Muscle layer of colon (tissue), 2 donors: ENCODE measurements around the gene WFDC12.

Source experiments
- H3K27ac ChIP-seq: one replicate; pipeline ENCODE4 v1.7.0; 2013; ENCODE audit warnings: low read depth, mild to moderate bottlenecking, low read length, moderate library complexity
- H3K27me3 ChIP-seq, 2 donors: one replicate each; pipeline ENCODE4 v1.7.0; 2013; ENCODE audit warnings: low read length in 2 of 2, mild to moderate bottlenecking in 2 of 2; ENCODE audit not compliant: insufficient read depth in 2 of 2, control insufficient read depth in 1 of 2
- H3K36me3 ChIP-seq: one replicate; pipeline ENCODE4 v1.7.0; 2013; ENCODE audit warnings: mild to moderate bottlenecking, low read length; ENCODE audit not compliant: insufficient read depth
- H3K4me1 ChIP-seq: one replicate; pipeline ENCODE4 v1.7.0; 2013; ENCODE audit warnings: mild to moderate bottlenecking, low read length; ENCODE audit not compliant: insufficient read depth
- H3K4me3 ChIP-seq, 2 donors: one replicate each; pipeline ENCODE4 v1.7.0; 2013; ENCODE audit warnings: low read length in 2 of 2, low read depth in 1 of 2, mild to moderate bottlenecking in 1 of 2, moderate library complexity in 1 of 2
- H3K9ac ChIP-seq: one replicate; pipeline ENCODE4 v1.7.0; 2013; ENCODE audit warnings: low read length
- H3K9me3 ChIP-seq: one replicate; pipeline ENCODE4 v1.7.0; 2013; ENCODE audit warnings: mild to moderate bottlenecking, low read length
- donor health status: abdominal sarcoma.
- donor health status: Adenocarcinoma of cecum.

The WFDC12 gene

DNA sequence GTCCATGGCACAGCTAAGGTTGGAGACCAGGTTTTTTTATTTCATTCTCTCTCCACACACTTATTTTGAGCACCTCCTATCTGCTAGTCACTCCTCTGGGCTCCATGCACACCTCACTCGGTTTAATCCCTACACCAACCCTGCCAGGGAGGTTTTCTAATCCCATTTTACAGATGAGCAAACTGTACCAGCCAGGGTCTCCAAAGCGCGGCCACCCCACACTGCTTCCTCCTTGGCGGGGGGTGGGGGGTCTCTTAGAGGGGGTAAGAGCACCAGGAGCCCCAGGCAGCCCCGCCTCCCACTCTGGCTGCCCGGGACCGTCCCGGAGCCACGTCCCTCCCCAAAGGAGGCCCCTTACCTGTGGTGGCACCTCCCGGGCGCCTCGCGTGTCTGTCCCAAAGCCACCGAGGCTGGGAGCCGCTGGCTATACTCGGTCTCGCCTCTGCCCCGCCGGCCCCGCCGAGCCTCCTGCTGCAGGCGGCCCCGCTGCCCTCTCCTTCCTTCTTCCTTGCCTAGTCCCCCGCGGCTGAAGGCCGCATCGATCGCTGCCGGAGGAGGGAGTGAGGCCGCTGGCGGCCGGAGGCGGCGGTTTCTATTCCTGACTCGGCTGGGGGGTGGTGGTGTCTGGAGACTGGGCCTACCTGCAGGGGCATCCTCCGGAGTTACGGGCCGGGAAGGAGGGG lies 23.6 kb downstream of the WFDC12 start, which contains the start of gene KCNS1:
Gene KCNS1 (minus strand): TSS at position 565 of the 683 bp plus-strand sequence. CDS start 1,891 bp downstream, outside the sequence.
- Histone ChIP-seq H3K9ac (no peak within 1 kb of the TSS), H3K4me1 (no peaks in the 10 kb centered on the region), H3K27me3 (peaks cover 21 to 52% of the 10 kb centered on the region in 2 donors), H3K9me3 (no peaks in the 10 kb centered on the region), H3K36me3 (no peaks in the 10 kb centered on the region), H3K27ac (no peak within 1 kb of the TSS), H3K4me3 (no peak within 1 kb of the TSS)

- H3K36me3 ChIP-seq = no peaks in the 10 kb centered on the region
- H3K9ac ChIP-seq = no peak overlapping the region
- peaks cover 21 to 52% of the 10 kb centered on the region in 2 donors for H3K27me3 ChIP-seq
- no peaks in the 10 kb centered on the region for H3K4me1 ChIP-seq
- H3K27ac ChIP-seq = no peak overlapping the region
- H3K9me3 ChIP-seq = no peaks in the 10 kb centered on the region
- H3K4me3 ChIP-seq = peak overlapping the region in 1 of 2 donors; percentile 12
Measured at GRCh38 chr20:45098103-45098773, 26.0 kb downstream of the WFDC12 start.

DNA sequence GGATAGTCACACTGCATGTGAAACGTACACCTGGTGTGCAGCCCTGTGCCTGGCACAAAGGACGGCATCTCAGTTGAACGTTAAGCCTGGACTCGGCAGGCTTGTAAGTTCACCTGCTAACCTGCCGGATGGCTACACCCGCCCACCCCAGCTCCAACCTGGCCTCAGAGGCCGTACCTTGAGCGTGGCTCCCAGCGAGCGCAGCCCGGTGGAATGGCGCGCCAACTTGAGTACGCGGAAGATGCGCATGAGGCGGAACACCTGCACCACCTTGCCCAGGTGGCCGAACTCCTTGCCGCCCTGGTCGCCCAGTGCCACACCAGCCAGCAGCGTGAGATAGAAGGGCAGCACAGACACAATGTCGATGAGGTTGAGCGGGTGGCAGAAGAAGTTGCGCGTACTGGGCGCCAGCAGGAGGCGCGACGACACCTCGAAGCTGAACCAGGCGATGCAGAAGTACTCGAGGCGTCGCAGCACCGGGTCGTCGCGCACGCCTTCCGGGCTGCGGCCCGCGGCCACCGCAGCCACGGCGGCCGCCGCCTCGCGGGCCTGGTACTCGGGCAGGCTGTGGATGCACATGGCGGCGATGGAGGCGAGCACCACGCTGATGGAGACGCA lies 26.7 kb downstream of the WFDC12 start:
- H3K27ac ChIP-seq = no peak overlapping the region
- H3K9me3 ChIP-seq = no peaks in the 10 kb centered on the region
- H3K9ac ChIP-seq = no peak overlapping the region
- H3K27me3 ChIP-seq = peaks cover 21 to 52% of the 10 kb centered on the region in 2 donors
- H3K36me3 ChIP-seq = no peaks in the 10 kb centered on the region
- no peaks in the 10 kb centered on the region for H3K4me1 ChIP-seq
- H3K4me3 ChIP-seq = no peak overlapping the region

DNA sequence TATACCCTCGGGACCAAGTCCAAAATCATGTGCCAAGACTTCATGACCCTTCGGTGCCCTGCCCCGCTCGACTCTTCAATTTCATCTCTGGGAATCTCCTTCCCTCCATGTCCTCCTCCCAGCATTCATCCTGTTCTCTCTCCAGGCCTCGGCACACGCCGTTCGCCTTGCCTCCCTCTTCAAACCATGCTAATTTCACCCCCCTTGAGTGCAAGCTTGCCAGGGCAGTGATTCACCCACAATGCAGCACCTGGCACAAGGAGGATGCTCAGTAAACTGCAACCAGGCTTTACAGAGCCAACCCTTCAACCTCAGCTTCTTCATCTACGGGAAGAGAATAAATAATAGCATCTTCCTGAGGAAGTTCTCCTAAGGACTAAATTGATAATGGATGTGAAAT lies 27.5 kb downstream of the WFDC12 start:
- Histone ChIP-seq H3K9ac (no peak overlapping the region), H3K36me3 (no peaks in the 10 kb centered on the region), H3K9me3 (no peaks in the 10 kb centered on the region), H3K27me3 (peaks cover 21 to 52% of the 10 kb centered on the region in 2 donors), H3K4me1 (no peaks in the 10 kb centered on the region), H3K27ac (no peak overlapping the region), H3K4me3 (no peak overlapping the region)

GRCh38 chr20:45095805-45096238 lies 28.4 kb downstream of the WFDC12 start:
- no peak overlapping the region for H3K9ac ChIP-seq
- H3K27ac ChIP-seq = no peak overlapping the region

DNA sequence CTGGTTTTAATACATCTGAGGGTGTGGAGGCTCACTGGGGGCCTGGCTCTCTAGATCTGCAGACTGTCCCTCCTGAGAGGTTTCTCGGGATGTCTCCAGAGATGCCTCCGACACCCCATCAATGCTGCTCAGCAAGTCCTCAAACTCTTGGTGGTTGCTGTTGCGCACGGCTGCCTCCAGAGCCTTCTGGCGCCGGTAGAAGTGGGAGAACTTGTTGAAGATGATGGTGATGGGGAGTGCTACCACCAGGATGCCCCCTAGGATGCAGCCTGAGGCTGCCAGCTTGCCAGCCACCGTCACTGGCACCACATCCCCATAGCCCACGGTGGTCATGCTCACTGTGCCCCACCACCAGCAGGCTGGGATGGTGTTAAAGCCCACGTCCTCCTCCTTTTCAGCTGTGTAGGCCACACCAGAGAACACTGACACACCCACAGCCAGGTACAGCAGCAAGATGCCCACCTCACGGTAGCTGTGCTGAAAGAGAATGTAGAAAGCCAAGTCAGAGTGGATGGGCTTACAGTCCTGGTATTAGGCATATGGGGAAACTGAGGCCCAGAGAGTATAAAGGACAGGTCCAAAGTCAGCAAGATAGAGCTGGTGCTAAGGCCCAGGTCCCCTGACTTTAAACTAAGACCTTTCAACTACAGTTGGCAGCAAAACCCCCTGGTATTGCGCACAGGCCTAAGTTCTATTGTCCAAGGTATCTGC lies 29.2 kb downstream of the WFDC12 start:
- Histone ChIP-seq H3K4me1 (no peaks in the 10 kb centered on the region), H3K27ac (no peak overlapping the region), H3K36me3 (no peaks in the 10 kb centered on the region), H3K4me3 (no peak overlapping the region), H3K9ac (no peak overlapping the region), H3K9me3 (no peaks in the 10 kb centered on the region), H3K27me3 (peaks cover 20 to 40% of the 10 kb centered on the region in 2 donors)

More at GRCh38 chr20:45095805-45096238, 28.4 kb downstream of the WFDC12 start:
- Histone ChIP-seq H3K4me3 (no peak overlapping the region), H3K27me3 (peaks cover 21 to 46% of the 10 kb centered on the region in 2 donors), H3K4me1 (no peaks in the 10 kb centered on the region), H3K36me3 (no peaks in the 10 kb centered on the region), H3K9me3 (no peaks in the 10 kb centered on the region)

GRCh38 chr20:45094201-45094600 lies 30.1 kb downstream of the WFDC12 start:
- no peaks in the 10 kb centered on the region for H3K9me3 ChIP-seq
- H3K4me3 ChIP-seq = no peak overlapping the region
- no peaks in the 10 kb centered on the region for H3K36me3 ChIP-seq
- H3K27me3 ChIP-seq = peaks cover 12 to 32% of the 10 kb centered on the region in 2 donors
- H3K27ac ChIP-seq = no peak overlapping the region
- no peak overlapping the region for H3K9ac ChIP-seq
- H3K4me1 ChIP-seq = no peaks in the 10 kb centered on the region

- Histone ChIP-seq H3K4me3 (no peak overlapping the region), H3K36me3 (no peaks in the 10 kb centered on the region), H3K9ac (no peak overlapping the region)
Measured at GRCh38 chr20:45092898-45093297, 31.4 kb downstream of the WFDC12 start.

GRCh38 chr20:45091366-45091765 lies 32.9 kb downstream of the WFDC12 start:
- H3K4me1 ChIP-seq = peaks cover 9% of the 10 kb centered on the region

More at GRCh38 chr20:45092898-45093297, 31.4 kb downstream of the WFDC12 start:
- H3K27me3 ChIP-seq = peaks cover 11 to 20% of the 10 kb centered on the region in 2 donors
- H3K9me3 ChIP-seq = no peaks in the 10 kb centered on the region
- no peak overlapping the region for H3K27ac ChIP-seq
- H3K4me1 ChIP-seq = peaks cover 4% of the 10 kb centered on the region

DNA sequence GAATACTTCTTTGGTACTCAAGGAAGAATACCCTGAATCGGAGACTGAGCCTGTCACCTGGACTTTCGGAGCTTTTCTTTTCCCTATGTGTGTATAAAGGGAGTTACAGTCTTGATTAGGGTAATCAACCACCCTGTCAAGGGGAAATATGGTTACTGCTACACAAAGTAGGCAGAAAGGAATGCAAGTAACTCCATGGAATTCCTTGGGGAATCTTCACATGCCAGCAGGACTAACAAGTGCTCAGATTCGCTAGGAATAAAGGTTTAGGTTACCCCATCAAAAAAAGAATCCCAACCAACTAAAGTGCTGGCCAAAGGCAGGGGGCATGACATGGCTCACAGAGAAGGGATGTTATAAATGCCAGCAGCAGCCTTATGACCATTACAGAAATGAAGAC lies 33.8 kb downstream of the WFDC12 start:
- H3K27ac ChIP-seq = no peak overlapping the region
- H3K4me3 ChIP-seq = no peak overlapping the region
- no peaks in the 10 kb centered on the region for H3K9me3 ChIP-seq
- peaks cover 9% of the 10 kb centered on the region for H3K4me1 ChIP-seq
- no peaks in the 10 kb centered on the region for H3K36me3 ChIP-seq
- no peak overlapping the region for H3K9ac ChIP-seq
- H3K27me3 ChIP-seq = no peaks in the 10 kb centered on the region

More at GRCh38 chr20:45091366-45091765, 32.9 kb downstream of the WFDC12 start:
- H3K4me3 ChIP-seq = no peak overlapping the region
- no peaks in the 10 kb centered on the region for H3K9me3 ChIP-seq
- H3K27me3 ChIP-seq = peaks cover 0 to 5% of the 10 kb centered on the region in 2 donors
- no peaks in the 10 kb centered on the region for H3K36me3 ChIP-seq
- no peak overlapping the region for H3K9ac ChIP-seq
- H3K27ac ChIP-seq = no peak overlapping the region

DNA sequence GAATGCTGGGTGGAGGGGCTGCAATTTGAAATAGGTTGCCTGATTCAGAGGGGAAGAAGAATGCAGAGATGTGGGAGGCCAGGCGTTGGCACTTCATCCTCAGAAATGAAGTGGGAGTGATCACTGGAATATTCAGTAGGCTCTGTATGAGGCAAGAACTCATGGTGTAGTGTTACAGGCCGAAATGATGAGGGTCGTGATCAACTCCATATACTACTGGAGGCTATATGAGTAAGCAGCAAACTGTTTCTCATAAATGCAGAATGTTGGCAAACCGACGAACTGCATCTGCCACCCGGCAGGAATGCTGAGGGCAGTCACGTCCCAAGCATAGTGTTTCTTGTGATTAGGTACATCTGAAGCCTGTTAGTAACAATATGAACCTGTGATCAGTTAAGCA lies 36.0 kb downstream of the WFDC12 start:
- Histone ChIP-seq H3K4me1 (peaks cover 9% of the 10 kb centered on the region), H3K36me3 (no peaks in the 10 kb centered on the region), H3K27ac (no peak overlapping the region), H3K4me3 (no peak overlapping the region), H3K9me3 (no peaks in the 10 kb centered on the region), H3K9ac (no peak overlapping the region), H3K27me3 (no peaks in the 10 kb centered on the region)
